Stimulated activated naive CD4-positive, alpha-beta T cell (primary cell): ENCODE data around the gene MUCL3.
"Not testable (repeated sequence)": the region's sequence is repeated elsewhere in the genome, so short reads cannot be mapped to it uniquely, and the experiment has no call there.

Experiments
- DNase-seq, 6 experiments: peaks; one replicate each; lab custom pipeline; 2025; lab: John Stamatoyannopoulos, UW

Gene MUCL3

GRCh38 chr6:30939473-30939872 is 1.3 kb upstream of the MUCL3 start:
- DNase-seq = no peak

- peak in 1 of 6 experiments; percentile 4 for DNase-seq
Observed at GRCh38 chr6:30942338-30943060, 1.7 kb downstream of the MUCL3 start.

GRCh38 chr6:30944051-30944450 is 3.3 kb downstream of the MUCL3 start:
- no peak for DNase-seq

- DNase-seq = no peak
Observed at GRCh38 chr6:30945281-30945680, 4.5 kb downstream of the MUCL3 start.

- no peak for DNase-seq
Observed at GRCh38 chr6:30947231-30947630, 6.5 kb downstream of the MUCL3 start.

- no peak for DNase-seq
Observed at GRCh38 chr6:30948811-30949210, 8.0 kb downstream of the MUCL3 start.

- no peak for DNase-seq
Observed at GRCh38 chr6:30951907-30952469, 11.2 kb downstream of the MUCL3 start.

- DNase-seq = no peak
Observed at GRCh38 chr6:30954631-30955366, 14.0 kb downstream of the MUCL3 start.

- DNase-seq = peak; percentile 49 to 74 (median 64)
Observed at GRCh38 chr6:30955367-30956042, 14.7 kb downstream of the MUCL3 start.

- DNase-seq = no peak
Observed at GRCh38 chr6:30957716-30958115, 16.9 kb downstream of the MUCL3 start.

- no peak for DNase-seq
Observed at GRCh38 chr6:30960907-30961673, 20.3 kb downstream of the MUCL3 start.

- DNase-seq = no peak
Observed at GRCh38 chr6:30962716-30963115, 21.9 kb downstream of the MUCL3 start.

GRCh38 chr6:30963641-30964040 is 22.9 kb downstream of the MUCL3 start:
- DNase-seq = no peak

GRCh38 chr6:30964075-30964474 is 23.3 kb downstream of the MUCL3 start:
- no peak for DNase-seq

GRCh38 chr6:30965140-30965601 is 24.4 kb downstream of the MUCL3 start:
- no peak for DNase-seq

GRCh38 chr6:30966154-30966553 is 25.4 kb downstream of the MUCL3 start:
- no peak for DNase-seq

GRCh38 chr6:30969171-30969570 is 28.4 kb downstream of the MUCL3 start:
- DNase-seq = not testable (repeated sequence)

GRCh38 chr6:30970946-30971345 is 30.2 kb downstream of the MUCL3 start:
- DNase-seq = no peak

- no peak for DNase-seq
Observed at GRCh38 chr6:30972816-30973215, 32.0 kb downstream of the MUCL3 start.

- no peak for DNase-seq
Observed at GRCh38 chr6:30974490-30975252, 33.9 kb downstream of the MUCL3 start.

- DNase-seq = no peak
Observed at GRCh38 chr6:30979141-30979540, 38.4 kb downstream of the MUCL3 start.
